HFFc6 (cell line): ENCODE results near the gene CCT7. TPM values are rescaled to one million over a fixed set of nuclear protein-coding genes. Genes with fewer than 3 reads are reported as not detected.
A peak's percentile ranks its signal among the peaks of the same experiment; 100 is the strongest.

Experiments used
- DNase-seq: peaks from one replicate; pipeline ENCODE4 v3.0.0-alpha.2; 2018
- H3K27ac Mint-ChIP-seq: 2 replicates; pipeline ENCODE4 v1.8.0; 2020; ENCODE audit warnings: mild to moderate bottlenecking, mixed read lengths
- H3K27me3 Mint-ChIP-seq: 2 replicates; pipeline ENCODE4 v1.8.0; 2021; ENCODE audit warnings: mild to moderate bottlenecking, moderate library complexity, mixed read lengths; ENCODE audit not compliant: insufficient read depth
- H3K36me3 Mint-ChIP-seq: 2 replicates; pipeline ENCODE4 v1.8.0; 2021; ENCODE audit warnings: low read depth, mixed read lengths
- H3K4me1 Mint-ChIP-seq: 2 replicates; pipeline ENCODE4 v1.8.0; 2020; ENCODE audit warnings: low read depth, mixed read lengths
- H3K4me3 Mint-ChIP-seq: 2 replicates; pipeline ENCODE4 v1.8.0; 2020; ENCODE audit warnings: mild to moderate bottlenecking, moderate library complexity, mixed read lengths
- H3K9me3 Mint-ChIP-seq: 2 replicates; pipeline ENCODE4 v1.8.0; 2020; ENCODE audit warnings: mild to moderate bottlenecking, mixed read lengths
- CTCF ChIP-seq: fragments of 200-600 bp; sonication (generic); IDR thresholded peaks from 2 replicates; pipeline ENCODE4 v1.5.0; 2021; ENCODE audit warnings: antibody characterized with exemption, mild to moderate bottlenecking
- total RNA-seq, 6 experiments: library from RNA; stranded (reverse); fragmentation: NEBNext Ultra II Directional; extraction: Animal tissue kit (Norgen Biotek cat#: 25700); gene quantifications; 2 replicates in 1 of 6; 3 replicates in 5 of 6; pipeline ENCODE4 v1.2.3, GENCODE V29; 2021

CCT7 gene
- total RNA-seq, 6 experiments from 2014 or later, result 350 to 492 (median 406) TPM

GRCh38 chr2:73202156-73203054 lies 31.7 kb upstream of the CCT7 start, which contains the start of gene NOTO:
Gene NOTO (plus strand): TSS chr2:73202574. CDS start chr2:73202667, 93 bp downstream.
- Mint-ChIP-seq H3K4me1 (no peaks in the 10 kb centered on the region), H3K9me3 (no peaks in the 10 kb centered on the region), H3K36me3 (no peaks in the 10 kb centered on the region), H3K27me3 (peaks cover 35% of the 10 kb centered on the region), H3K27ac (no peak within 1 kb of the TSS), H3K4me3 (peak within 1 kb of the TSS; percentile 24)
- DNase-seq, result no peak
- TF ChIP-seq CTCF, result no peak

GRCh38 chr2:73203055-73203681 lies 30.9 kb upstream of the CCT7 start:
- no peaks in the 10 kb centered on the region for H3K4me1 Mint-ChIP-seq
- TF ChIP-seq CTCF, result no peak
- no peak for DNase-seq
- H3K27me3 Mint-ChIP-seq, result peaks cover 38% of the 10 kb centered on the region
- H3K9me3 Mint-ChIP-seq, result no peaks in the 10 kb centered on the region
- no peaks in the 10 kb centered on the region for H3K36me3 Mint-ChIP-seq
- H3K27ac Mint-ChIP-seq, result no peak overlapping the region
- H3K4me3 Mint-ChIP-seq, result no peak overlapping the region

- no peaks in the 10 kb centered on the region for H3K36me3 Mint-ChIP-seq
- no peaks in the 10 kb centered on the region for H3K4me1 Mint-ChIP-seq
- H3K9me3 Mint-ChIP-seq, result no peaks in the 10 kb centered on the region
- no peak for DNase-seq
- peaks cover 40% of the 10 kb centered on the region for H3K27me3 Mint-ChIP-seq
- H3K27ac Mint-ChIP-seq, result no peak overlapping the region
- no peak overlapping the region for H3K4me3 Mint-ChIP-seq
- no peak for TF ChIP-seq CTCF
These were observed 28.5 kb upstream of the CCT7 start for GRCh38 chr2:73205611-73206010.

- Mint-ChIP-seq H3K36me3 (no peaks in the 10 kb centered on the region), H3K4me1 (peaks cover 8% of the 10 kb centered on the region; the same call in 1 of the 2 replicates), H3K4me3 (no peak overlapping the region), H3K27ac (no peak overlapping the region), H3K27me3 (peaks cover 33% of the 10 kb centered on the region), H3K9me3 (no peaks in the 10 kb centered on the region)
- no peak for DNase-seq
- TF ChIP-seq CTCF, result no peak
These were observed 25.9 kb upstream of the CCT7 start for GRCh38 chr2:73208258-73208657.

- peaks cover 19% of the 10 kb centered on the region for H3K27me3 Mint-ChIP-seq
- no peak for DNase-seq
These were observed 24.1 kb upstream of the CCT7 start for GRCh38 chr2:73210019-73210418.

More at GRCh38 chr2:73210019-73210418, 24.1 kb upstream of the CCT7 start:
- Mint-ChIP-seq H3K4me1 (peaks cover 21% of the 10 kb centered on the region), H3K36me3 (no peaks in the 10 kb centered on the region), H3K27ac (no peak overlapping the region), H3K9me3 (no peaks in the 10 kb centered on the region), H3K4me3 (no peak overlapping the region)
- TF ChIP-seq CTCF, result no peak
